DMS 273 (cell line): ENCODE results near the gene SHF.

Source experiments
- DNase-seq: peaks from one replicate; lab custom pipeline; 2025; ENCODE audit not compliant: unreplicated experiment; lab: John Stamatoyannopoulos, UW

Gene SHF

GRCh38 chr15:45128971-45129639 is 58.7 kb downstream of the SHF start:
- no peak for DNase-seq

GRCh38 chr15:45126535-45127158 is 61.1 kb downstream of the SHF start:
- DNase-seq, result peak; percentile 64

- DNase-seq, result no peak
Observed at GRCh38 chr15:45123397-45123796, 64.4 kb downstream of the SHF start.

GRCh38 chr15:45122719-45123118 is 65.0 kb downstream of the SHF start:
- DNase-seq, result no peak

GRCh38 chr15:45121706-45122417 is 65.9 kb downstream of the SHF start:
- no peak for DNase-seq

GRCh38 chr15:45121020-45121419 is 66.7 kb downstream of the SHF start:
- DNase-seq, result no peak

GRCh38 chr15:45120081-45120972 is 67.4 kb downstream of the SHF start:
- DNase-seq, result no peak

- DNase-seq, result no peak
Observed at GRCh38 chr15:45118996-45119395, 68.8 kb downstream of the SHF start.

- peak; percentile 92 for DNase-seq
Observed at GRCh38 chr15:45118131-45118588, 69.6 kb downstream of the SHF start.

GRCh38 chr15:45117308-45118130 is 70.2 kb downstream of the SHF start:
- no peak for DNase-seq
